Measurements from ENCODE around the gene HSD11B2.
A peak's percentile ranks its signal among the peaks of the same experiment; 100 is the strongest.

HSD11B2 gene

DNA sequence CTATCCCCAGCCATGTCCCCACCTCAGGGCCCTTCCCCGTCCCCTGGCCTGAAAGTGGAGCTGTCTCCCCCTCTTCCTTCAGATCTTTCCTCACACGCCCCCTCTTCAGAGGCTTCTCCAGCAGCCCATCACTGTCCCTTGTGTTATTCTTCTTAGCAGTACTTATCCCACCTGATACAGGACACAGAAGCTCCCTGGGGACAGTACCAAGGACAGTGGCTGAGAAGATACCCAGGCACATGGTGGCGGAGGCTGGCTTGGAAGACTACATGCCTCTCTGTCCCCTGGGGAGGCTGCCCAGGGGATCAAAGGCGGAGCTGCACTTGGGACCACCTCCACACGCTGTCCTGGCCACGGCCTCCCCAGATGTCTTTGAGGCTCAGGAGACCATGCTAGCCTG, 23.9 kb downstream of the HSD11B2 start:
- DNase-seq: no peak

- DNase-seq: no peak
Measured at GRCh38 chr16:67456391-67457081, 25.6 kb downstream of the HSD11B2 start.

GRCh38 chr16:67457611-67458010, 26.7 kb downstream of the HSD11B2 start:
- no peak for DNase-seq

- no peak for DNase-seq
Measured at GRCh38 chr16:67458121-67458641, 27.3 kb downstream of the HSD11B2 start.

DNA sequence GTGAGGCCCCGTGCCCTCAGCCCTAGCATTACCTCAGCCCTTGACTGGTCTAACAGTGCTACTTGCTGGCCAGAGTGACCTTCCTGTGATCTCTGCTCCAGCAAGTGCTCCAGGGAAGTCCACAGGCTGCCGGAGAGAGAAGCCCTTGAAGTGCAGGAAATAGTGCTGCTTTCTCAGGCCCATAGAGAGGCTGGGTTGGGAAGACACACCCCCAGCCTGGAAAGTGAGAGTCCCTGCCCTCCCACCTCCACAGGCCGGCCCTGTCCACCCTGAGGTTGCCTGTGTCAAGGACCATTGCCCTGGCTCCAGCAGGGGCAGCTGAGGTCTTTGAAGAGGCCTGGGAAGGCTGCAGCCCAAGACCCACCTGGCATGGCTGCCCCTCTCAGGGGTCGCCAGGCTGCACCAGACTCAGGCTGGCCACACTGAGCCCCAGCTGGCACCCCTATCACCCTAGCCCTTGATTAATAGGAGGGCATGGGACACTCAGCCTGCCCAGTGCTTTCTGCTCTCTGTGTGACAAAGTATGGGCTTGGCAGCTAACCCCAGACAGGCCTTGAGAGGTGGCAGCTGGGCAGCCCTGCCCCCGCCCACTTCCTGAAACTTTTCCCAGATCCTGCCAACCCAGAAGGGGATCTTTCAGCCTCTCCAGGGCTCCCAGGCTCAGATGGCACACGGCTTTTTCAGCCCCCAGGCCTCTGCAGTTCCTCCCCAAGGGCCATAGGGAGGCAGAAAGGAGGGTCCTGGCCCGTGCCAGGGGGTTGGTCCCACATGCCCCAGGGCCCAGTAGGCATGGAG, 28.3 kb downstream of the HSD11B2 start:
- no peak for DNase-seq

DNA sequence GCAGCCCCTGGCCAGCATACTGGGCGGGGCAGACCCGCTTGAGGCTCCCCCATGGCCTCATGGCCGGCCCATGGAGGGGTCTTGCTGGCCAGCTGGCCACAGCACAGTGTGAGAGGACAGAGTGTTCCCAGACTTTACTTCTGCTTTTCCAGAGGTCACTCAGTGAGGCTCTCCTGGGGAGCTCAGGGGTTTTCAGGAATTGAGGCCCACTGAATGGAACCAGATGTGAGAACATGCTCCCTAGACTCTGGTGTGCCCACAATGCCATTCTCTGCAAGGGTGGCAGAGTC, 28.9 kb downstream of the HSD11B2 start:
- no peak for DNase-seq

- DNase-seq: no peak
Measured at GRCh38 chr16:67460168-67460567, 29.2 kb downstream of the HSD11B2 start.

GRCh38 chr16:67460961-67461360, 30.0 kb downstream of the HSD11B2 start:
- no peak for DNase-seq

DNA sequence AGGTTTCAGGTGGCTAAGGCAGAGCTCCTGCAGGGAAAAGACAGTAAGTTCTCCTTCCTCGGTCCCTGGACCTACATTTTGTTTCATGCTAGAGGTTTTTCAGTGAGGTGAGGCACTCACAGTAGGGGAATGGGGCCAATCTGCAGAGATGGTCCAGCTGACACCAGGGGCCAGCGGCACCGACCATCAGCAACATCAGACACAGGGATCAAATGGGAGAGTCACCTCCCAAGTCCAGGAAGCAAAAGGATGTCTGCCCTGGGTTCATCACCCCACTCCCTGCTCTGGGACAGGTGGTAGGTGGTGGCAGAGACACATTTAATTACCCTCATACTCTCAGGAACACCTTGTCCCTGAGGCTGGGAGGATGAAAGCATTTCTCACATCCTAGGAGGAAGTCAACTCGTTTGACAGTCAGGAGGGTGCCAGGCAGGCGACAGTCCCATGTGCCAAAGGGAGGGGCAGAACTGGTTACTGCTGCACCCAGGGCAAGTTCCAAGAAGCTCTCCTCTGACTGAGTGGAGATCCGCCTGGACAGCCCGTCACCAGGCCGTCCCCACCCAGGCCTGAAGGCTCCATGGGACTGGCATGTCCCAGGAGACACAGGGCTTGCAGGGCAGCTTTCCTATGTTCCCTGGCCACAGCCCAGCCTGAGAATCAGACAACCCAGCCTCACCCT, 30.8 kb downstream of the HSD11B2 start:
- DNase-seq: no peak

GRCh38 chr16:67462279-67462655, 31.3 kb downstream of the HSD11B2 start:
- no peak for DNase-seq

DNA sequence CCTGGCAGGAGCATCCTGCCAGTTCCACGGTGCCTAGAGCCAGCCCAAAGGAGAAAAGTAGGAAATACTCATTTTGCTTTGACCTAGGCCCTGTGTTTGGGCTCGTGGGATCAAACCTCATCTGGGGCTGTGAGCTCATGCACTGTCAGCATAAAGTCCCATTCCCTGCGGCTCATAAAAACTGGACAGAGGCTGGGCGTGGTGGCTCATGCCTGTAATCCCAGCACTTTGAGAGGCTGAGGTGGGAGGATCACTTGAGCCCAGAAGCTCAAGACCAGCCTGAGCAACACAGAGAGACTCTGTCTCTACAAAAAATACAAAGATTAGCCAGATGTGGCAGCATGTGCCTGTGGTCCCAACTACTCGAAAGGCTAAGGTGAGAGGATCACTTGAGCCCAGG, 32.1 kb downstream of the HSD11B2 start:
- no peak for DNase-seq

DNA sequence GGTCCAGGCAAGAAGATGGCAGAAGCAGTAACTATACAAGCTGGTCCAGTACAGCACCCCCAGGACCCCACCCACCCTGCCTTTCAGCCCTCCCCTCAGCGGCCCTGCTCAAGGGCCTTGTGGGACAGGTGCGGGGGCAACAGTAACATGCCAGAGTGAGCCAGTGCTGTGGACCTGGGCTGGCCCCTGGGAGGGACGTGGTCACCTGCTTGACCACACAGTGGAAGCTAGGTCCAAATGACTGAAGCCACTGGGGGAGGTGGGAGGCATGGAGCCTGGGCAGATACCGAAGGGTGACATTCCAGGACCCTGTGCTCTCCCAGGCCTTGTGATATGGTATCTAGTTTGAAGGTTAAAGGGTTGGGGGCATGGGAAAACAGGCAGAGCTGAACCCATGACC, 32.8 kb downstream of the HSD11B2 start:
- no peak for DNase-seq

DNA sequence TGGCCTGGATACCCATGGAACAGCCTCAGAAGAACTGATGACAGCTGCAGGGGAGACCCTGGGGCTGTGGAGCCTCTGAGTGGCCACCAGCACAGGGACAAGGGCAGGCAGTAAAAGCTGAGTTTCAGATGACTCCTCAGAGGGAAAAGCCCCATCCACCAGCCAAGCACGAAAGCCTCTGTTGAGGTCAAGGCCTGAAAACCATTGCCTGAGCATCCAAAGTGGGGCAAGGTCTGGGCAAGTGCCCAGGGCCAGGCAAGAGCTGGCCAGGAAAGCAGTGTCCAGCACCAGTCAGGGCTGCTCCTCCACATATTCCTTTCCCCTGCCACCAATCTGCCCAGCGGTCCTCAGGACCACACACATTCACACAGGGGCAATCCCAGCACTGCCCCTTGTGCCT, 33.6 kb downstream of the HSD11B2 start:
- DNase-seq: no peak

DNA sequence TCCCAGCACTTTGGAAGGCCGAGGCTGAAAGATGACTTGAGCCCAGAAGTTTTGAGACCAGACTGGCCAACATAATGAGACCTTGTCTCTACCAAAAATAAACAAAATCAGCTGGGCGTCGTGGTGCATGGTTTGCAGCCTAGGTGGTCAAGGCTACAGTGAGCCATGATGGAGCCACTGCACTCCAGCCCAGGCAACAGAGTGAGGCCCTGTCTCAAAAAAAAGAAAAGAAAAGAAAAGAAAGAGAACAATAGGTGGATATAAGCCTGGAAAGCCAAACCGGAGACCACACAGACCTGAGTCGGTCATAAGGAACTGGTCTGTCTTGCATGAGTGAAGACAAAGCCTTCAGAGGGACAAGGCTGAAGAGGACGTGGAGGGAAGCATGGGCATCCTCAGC, 35.7 kb downstream of the HSD11B2 start:
- DNase-seq: no peak

DNA sequence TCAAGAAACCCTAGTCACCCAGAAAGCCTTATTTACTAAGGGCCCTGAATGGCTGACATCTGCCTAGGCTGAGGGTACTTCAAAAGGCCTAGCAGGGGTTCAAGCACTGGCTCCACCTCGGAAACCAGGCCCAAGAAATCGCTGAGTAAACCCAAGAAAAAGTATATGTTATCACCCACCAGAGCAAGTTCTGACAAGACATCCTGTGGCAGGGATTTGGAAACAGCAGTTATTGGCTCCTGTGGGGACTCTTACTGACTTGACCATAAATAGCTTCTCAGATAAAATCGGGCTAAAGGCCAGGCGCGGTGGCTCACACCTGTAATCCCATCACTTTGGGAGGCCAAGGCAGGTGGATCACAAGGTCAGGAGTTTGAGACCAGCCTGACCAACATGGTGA, 37.8 kb downstream of the HSD11B2 start:
- DNase-seq: no peak

DNA sequence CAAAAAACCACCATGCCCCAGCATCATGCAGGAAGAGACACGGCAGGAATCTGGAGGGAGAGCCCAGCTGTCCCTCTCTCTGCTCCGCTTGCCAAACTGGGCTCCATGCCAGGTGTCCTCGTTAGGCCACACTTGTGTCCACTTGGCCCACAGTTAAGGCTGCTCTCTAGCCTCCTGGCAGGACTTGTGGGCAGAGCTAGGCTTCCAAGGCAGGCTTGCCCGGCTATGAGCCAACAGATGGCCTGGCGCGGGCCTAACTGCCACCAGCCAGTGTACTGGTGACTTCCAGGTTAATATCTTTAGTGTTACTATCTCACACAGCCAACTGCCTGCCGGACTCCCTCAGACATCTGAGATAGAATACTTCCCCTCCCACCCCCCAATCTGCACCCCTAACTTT, 39.4 kb downstream of the HSD11B2 start:
- DNase-seq: no peak

DNA sequence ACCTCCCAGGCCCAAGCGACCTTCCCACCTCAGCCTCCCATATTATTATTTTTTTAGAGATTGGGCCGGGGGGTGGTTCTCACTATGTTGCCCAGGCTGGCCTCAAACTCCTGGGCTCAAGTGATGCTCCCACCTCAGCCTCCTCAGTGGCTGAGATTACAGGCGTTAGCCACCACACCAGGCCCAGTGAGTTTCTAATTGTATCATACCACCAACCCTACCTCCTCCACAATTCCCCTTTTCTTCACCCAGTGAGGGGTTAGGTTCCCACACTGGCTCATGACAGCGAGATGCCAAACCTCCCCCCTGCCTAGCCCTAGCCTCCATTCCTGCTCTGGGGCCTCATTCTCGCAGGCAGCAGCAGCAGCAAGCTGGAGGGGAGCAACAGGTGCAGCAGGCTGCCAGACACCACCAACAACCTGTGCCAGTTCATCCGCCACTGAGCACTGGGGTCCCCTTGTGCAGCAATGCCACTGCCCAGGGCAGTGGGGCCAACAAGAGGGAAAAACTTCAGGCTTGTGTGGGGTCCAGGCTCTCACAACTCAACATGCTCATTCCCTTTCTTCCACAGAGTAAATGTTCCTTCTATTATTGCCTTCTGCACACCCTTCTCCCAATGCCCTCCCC, 41.0 kb downstream of the HSD11B2 start:
- no peak for DNase-seq

- DNase-seq: no peak
Measured at GRCh38 chr16:67474551-67475455, 43.9 kb downstream of the HSD11B2 start.

DNA sequence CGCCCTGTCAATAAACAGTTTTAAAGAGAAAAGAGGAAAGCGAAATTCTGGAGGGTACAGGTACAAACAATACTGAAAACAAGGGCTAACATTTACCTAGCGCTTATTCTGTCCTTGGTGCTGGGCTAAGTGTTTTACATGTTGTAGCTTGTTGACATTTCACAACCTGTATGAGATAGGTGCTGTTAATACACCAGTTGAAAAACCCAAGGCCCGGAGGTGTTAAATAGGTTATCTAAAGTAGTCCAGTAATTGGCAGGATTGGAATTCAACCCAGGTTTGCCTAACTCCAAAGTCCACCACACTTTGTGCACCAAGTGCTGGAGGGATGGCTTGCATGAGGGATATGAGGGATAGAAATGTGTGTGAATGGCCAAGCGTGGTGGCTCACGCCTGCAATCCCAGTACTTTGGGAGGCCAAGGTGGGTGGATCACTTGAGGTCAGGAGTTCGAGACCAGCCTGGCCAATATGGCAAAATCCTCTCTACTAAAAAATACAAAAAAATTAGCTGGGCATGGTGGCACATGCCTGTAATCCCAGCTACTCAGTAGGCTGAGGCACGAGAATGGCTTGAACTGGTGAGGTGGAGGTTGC, 47.1 kb downstream of the HSD11B2 start:
- no peak for DNase-seq

DNA sequence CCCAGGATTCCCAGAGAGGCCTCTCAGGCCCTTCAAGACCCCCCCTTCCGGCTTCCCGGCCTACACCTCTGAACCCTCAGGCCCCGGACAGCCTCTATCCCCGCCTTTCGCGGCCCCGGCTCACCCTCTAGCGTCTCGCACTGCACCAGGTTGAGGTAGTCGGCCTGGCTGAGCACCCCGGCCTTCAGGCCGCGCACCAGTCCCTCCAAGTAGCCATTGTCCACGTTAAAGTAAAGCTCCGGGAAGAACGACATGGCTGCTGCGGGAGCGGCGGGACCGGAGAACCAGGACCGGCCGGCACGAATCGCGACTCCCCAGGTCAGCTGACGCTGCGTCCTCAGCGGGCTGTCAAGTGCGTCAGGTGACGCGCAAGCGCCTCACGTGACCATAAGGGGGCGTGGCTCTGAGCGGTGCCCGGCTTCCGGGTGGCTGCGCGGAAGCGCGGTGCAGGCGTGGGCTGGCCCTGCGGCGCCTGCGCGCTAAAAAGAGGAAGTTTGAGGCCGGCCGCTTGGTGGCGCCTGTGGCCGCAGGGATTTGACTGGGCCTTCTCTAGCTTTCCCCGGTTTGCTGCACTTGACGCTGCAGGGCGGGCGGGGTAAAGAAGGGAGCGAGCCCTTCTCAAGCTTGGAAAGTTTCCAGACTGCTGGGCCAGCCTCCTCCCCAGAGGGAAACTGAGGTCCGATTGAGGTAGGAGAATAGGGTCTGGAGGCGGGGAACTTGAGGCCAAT, 50.1 kb downstream of the HSD11B2 start, which contains the start of gene ATP6V0D1:
Gene ATP6V0D1 (minus strand): TSS at position 325 of the 728 bp plus-strand sequence. CDS start 71 bp downstream, at position 254.
- peak; percentile 96 to 98 (median 97) for DNase-seq
